NCI-H2196 (cell line): ENCODE data around the gene IRF1.
A peak's percentile ranks its signal among the peaks of the same experiment; 100 is the strongest.
"Not testable (repeated sequence)": the region's sequence is repeated elsewhere in the genome, so short reads cannot be mapped to it uniquely, and the experiment has no call there.

Experiments
- DNase-seq: peaks from one replicate; lab custom pipeline; 2025; ENCODE audit not compliant: unreplicated experiment; lab: John Stamatoyannopoulos, UW

Gene IRF1

GRCh38 chr5:132444841-132445639 is 45.5 kb downstream of the IRF1 start:
- no peak for DNase-seq

GRCh38 chr5:132444061-132444460 is 46.5 kb downstream of the IRF1 start:
- DNase-seq, result no peak

DNA sequence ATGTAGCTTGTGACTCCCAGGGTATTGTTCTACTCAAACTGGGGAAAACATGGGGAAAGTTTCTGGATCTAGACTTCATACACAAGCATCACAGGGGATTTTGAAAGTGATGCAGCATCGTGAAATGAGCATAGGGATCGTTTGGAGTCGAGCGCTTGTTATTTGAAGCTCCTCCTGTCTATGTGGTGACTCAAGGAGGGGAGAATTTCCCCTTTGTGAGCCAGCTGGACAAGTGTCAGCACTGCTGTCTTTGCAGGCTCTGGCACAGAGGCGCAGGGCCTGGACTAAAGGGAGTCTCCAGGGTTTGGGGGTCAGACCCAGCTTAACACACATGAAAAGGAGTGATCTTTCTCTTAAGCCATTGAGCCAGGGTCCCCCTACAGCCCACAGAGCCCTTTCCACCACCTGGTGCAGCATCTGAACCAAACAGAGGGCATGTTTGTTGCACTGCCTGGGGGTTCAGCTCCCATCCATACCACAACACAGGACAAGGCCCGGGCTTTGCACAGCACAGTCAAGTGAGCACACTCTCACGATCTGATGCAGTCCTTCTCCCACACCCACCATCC is 51.0 kb downstream of the IRF1 start:
- DNase-seq, result peak; percentile 10

GRCh38 chr5:132438917-132439316 is 51.7 kb downstream of the IRF1 start:
- no peak for DNase-seq

- DNase-seq, result not testable (repeated sequence)
Measured at GRCh38 chr5:132438267-132438645, 52.3 kb downstream of the IRF1 start.

- DNase-seq, result no peak
Measured at GRCh38 chr5:132437604-132438266, 52.8 kb downstream of the IRF1 start.

- no peak for DNase-seq
Measured at GRCh38 chr5:132436936-132437335, 53.6 kb downstream of the IRF1 start.

DNA sequence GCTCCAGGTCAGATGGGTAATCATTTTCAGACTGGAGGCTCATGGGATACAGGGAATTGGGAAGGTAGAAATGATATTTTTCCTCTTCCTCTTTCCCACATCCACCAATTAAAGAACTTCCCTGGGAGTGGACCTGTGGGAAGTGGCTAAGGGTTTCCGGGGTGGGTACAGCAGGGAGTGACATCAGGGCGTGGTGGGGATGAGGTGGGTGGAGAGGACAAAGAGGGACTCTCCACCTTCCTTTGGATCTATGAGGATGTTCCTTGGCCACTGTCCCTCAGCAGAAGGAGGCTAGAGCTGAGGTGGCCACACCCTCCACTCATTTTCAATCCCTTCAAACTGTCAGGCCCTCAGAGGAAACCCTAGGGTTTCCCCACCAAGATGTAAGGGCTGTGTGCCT is 54.7 kb downstream of the IRF1 start:
- DNase-seq, result no peak

DNA sequence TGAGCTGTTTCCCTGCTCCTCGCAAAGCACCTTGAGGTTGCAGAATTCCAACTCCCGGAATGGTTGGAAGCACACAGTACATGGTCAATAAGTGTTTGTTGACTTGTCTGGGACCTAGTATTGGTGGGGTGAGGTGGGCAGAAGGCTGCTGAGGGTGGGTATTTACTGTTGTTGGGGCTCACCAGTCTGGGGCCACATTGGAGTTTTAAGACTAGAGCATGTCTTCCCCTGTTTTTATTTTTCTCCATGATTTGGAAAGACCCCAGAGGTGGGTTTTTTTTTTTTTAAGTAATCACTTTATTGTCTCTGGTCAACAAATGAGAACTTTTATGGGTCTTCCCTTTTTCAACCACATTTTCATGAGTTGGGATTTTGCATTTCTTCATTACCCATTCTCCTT is 55.1 kb downstream of the IRF1 start:
- DNase-seq, result no peak

GRCh38 chr5:132434416-132435286 is 55.9 kb downstream of the IRF1 start:
- DNase-seq, result no peak

GRCh38 chr5:132433141-132433540 is 57.4 kb downstream of the IRF1 start:
- no peak for DNase-seq

DNA sequence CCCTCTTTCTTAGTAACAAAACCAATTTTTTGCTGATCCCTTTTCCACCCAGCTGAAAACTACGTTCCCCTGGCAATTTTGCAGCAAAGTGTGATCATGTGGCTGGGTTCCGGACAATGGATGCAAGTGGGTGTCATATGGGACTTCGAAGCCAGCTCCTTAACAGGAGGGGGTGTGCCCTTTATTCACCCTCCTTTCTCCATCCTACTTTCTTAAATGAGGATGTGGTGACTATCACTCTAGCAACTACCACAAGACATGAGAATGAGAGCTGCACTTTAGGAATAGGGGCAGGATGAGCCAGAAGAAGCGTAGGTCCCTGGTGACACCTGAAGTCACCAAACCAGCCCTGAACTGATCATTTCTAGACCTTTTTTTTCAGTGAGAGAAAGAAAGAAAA is 58.9 kb downstream of the IRF1 start:
- DNase-seq, result no peak
